Adipocyte (in vitro differentiated cells): ENCODE data around the gene OAS1.
"Not testable (repeated sequence)": the region's sequence is repeated elsewhere in the genome, so short reads cannot be mapped to it uniquely, and the experiment has no call there.

Source experiments
- DNase-seq: peaks from one replicate; pipeline ENCODE4 v3.0.0-alpha.2; 2015; ENCODE audit warnings: low read depth
- H3K27me3 ChIP-seq: replicated peaks from 2 replicates; pipeline ENCODE4 v1.7.0; 2013; ENCODE audit warnings: mild to moderate bottlenecking, low read length, moderate library complexity; ENCODE audit not compliant: control insufficient read depth, insufficient read depth
- H3K36me3 ChIP-seq: 2 replicates; pipeline ENCODE4 v1.7.0; 2013; ENCODE audit warnings: low read length, mild to moderate bottlenecking, moderate library complexity; ENCODE audit not compliant: control insufficient read depth, insufficient read depth, severe bottlenecking
- H3K4me1 ChIP-seq: 2 replicates; pipeline ENCODE4 v1.7.0; 2013; ENCODE audit warnings: mild to moderate bottlenecking, low read length, moderate library complexity; ENCODE audit not compliant: control insufficient read depth, insufficient read depth
- H3K4me3 ChIP-seq: 2 replicates; pipeline ENCODE4 v1.7.0; 2013; ENCODE audit warnings: mild to moderate bottlenecking, low read length, moderate library complexity
- H3K9ac ChIP-seq: 2 replicates; pipeline ENCODE4 v1.7.0; 2013; ENCODE audit warnings: mild to moderate bottlenecking, low read length, moderate library complexity
- H3K9me3 ChIP-seq: 2 replicates; pipeline ENCODE4 v1.7.0; 2013; ENCODE audit warnings: mild to moderate bottlenecking, low read length, moderate library complexity; ENCODE audit not compliant: control insufficient read depth

The OAS1 gene

DNA sequence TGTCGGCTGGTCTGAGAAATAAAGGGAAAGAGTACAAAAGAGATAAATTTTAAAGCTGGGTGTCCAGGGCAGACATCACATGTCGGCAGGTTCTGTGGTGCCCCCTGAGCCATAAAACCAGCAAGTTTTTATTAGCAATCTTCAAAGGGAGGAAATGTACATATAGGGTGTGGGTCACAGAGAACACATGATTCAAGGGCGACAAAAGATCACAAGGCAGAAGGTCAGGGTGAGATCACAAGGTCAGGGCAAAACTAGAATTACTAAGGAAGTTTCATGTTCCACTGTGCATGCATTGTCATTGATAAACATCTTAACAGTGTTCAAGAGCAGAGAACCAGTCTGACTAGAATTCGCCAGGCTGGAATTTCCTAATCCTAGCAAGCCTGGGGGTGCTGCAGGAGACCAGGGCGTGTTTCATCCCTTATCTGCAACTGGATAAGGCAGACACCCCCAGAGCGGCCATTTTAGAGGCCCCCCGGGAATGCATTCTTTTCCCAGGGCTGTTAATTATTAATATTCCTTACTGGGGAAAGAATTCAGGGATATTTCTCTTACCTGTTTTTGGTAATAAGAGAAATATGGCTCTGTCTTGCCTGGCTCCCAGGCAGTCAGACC is 19.8 kb downstream of the OAS1 start:
- not testable (repeated sequence) for H3K4me1 ChIP-seq, H3K27me3 ChIP-seq, H3K36me3 ChIP-seq, DNase-seq, H3K4me3 ChIP-seq, H3K9ac ChIP-seq
- H3K9me3 ChIP-seq: peaks cover 11% of the 10 kb centered on the region

GRCh38 chr12:112927475-112927874 is 20.7 kb downstream of the OAS1 start:
- H3K9me3 ChIP-seq: peaks cover 11% of the 10 kb centered on the region
- H3K27me3 ChIP-seq: peaks cover 5% of the 10 kb centered on the region
- H3K36me3 ChIP-seq: no peaks in the 10 kb centered on the region
- DNase-seq: no peak
- H3K4me3 ChIP-seq: no peak overlapping the region
- H3K9ac ChIP-seq: no peak overlapping the region
- H3K4me1 ChIP-seq: peaks cover 10% of the 10 kb centered on the region

DNA sequence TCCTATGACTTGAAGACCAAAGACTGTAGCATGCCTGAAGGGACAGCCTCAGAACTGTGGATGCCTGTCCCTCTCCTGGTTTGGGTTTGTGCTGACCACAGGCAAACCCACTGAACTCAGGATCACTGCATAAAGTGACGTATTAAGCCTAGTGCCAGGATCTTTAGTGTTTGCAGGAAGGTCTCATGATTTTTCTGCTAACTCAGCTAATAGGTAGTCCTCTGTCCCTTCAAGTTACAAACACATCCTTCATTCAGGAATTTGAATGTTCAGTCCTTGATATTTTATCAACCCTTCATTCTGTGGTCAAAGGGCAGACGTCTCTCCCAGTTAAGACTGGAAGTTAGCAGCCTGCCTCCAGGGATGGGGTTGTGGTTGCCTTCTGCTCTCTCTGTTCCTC is 21.2 kb downstream of the OAS1 start:
- peaks cover 11% of the 10 kb centered on the region for H3K9me3 ChIP-seq
- H3K9ac ChIP-seq: no peak overlapping the region
- H3K4me1 ChIP-seq: peaks cover 13% of the 10 kb centered on the region
- H3K36me3 ChIP-seq: no peaks in the 10 kb centered on the region
- peaks cover 5% of the 10 kb centered on the region for H3K27me3 ChIP-seq
- no peak overlapping the region for H3K4me3 ChIP-seq
- DNase-seq: no peak

GRCh38 chr12:112928978-112929377 is 22.2 kb downstream of the OAS1 start:
- no peaks in the 10 kb centered on the region for H3K36me3 ChIP-seq
- H3K27me3 ChIP-seq: peaks cover 5% of the 10 kb centered on the region
- peaks cover 11% of the 10 kb centered on the region for H3K9me3 ChIP-seq
- no peak overlapping the region for H3K4me3 ChIP-seq
- H3K4me1 ChIP-seq: peaks cover 16% of the 10 kb centered on the region
- no peak overlapping the region for H3K9ac ChIP-seq
- DNase-seq: no peak

GRCh38 chr12:112929715-112930114 is 23.0 kb downstream of the OAS1 start:
- no peaks in the 10 kb centered on the region for H3K36me3 ChIP-seq
- no peak overlapping the region for H3K9ac ChIP-seq
- peaks cover 11% of the 10 kb centered on the region for H3K9me3 ChIP-seq
- H3K4me1 ChIP-seq: peaks cover 12% of the 10 kb centered on the region
- no peak overlapping the region for H3K4me3 ChIP-seq
- no peak for DNase-seq
- peaks cover 5% of the 10 kb centered on the region for H3K27me3 ChIP-seq

- peaks cover 5% of the 10 kb centered on the region for H3K27me3 ChIP-seq
- H3K36me3 ChIP-seq: no peaks in the 10 kb centered on the region
- H3K9ac ChIP-seq: no peak overlapping the region
- peaks cover 7% of the 10 kb centered on the region for H3K4me1 ChIP-seq
- no peak for DNase-seq
- peaks cover 11% of the 10 kb centered on the region for H3K9me3 ChIP-seq
- no peak overlapping the region for H3K4me3 ChIP-seq
Observed at GRCh38 chr12:112930350-112930749, 23.6 kb downstream of the OAS1 start.

DNA sequence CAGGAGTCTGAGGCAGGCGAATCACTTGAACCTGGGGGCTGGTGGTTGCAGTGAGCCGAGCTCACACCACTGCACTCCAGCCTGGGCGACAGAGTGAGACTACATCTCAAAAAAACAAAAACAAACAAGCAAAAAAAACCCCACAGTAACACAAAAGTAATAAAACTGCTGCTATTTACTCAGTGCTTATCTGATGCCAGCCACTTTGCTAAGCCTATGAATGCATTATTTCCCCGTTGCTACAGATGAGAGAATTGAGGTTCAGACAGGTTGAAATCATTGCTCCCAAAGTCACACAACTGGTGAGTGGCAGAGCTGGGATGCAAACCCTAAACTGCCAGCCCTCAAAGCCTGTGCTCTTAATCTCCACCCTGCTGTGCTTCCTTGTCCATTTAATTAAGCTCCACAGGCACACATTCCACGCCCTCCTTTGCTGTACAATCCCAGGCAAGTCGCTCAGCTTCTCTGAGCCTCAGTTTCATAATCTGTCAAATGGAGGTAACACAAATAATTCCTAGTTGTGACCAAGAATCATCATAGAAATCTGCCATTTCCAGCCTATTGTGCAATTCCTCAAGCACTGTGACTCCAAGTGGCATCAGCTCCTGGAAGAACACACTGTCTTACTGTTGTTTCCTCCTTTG is 25.8 kb downstream of the OAS1 start:
- no peak overlapping the region for H3K4me3 ChIP-seq
- H3K9me3 ChIP-seq: peaks cover 9% of the 10 kb centered on the region
- H3K9ac ChIP-seq: no peak overlapping the region
- no peak for DNase-seq
- H3K4me1 ChIP-seq: peaks cover 7% of the 10 kb centered on the region
- peaks cover 4% of the 10 kb centered on the region for H3K27me3 ChIP-seq
- no peaks in the 10 kb centered on the region for H3K36me3 ChIP-seq

DNA sequence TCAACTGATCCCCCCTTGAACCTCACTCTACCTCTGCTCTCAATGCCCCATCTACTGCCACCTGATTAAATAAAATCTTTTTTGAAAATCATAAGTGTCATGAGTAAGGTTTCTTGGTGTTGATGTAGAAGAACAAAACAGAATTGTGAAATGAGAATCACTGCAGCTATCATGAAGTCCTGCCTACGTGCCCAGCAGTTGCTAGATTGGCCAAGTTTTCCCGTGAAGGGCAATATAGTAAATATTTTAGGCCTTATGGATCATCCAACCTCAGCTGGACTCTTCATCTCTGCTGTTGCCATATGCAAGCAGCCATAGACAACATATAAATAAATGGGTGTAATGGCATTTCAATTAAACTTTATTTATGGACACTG is 26.4 kb downstream of the OAS1 start:
- Histone ChIP-seq H3K9ac (no peak overlapping the region), H3K4me1 (peaks cover 7% of the 10 kb centered on the region), H3K27me3 (no peaks in the 10 kb centered on the region), H3K36me3 (no peaks in the 10 kb centered on the region), H3K9me3 (peaks cover 4% of the 10 kb centered on the region), H3K4me3 (no peak overlapping the region)
- no peak for DNase-seq

GRCh38 chr12:112936264-112936663 is 29.5 kb downstream of the OAS1 start:
- no peak for DNase-seq
- Histone ChIP-seq H3K9me3 (no peaks in the 10 kb centered on the region), H3K4me1 (peaks cover 17% of the 10 kb centered on the region), H3K36me3 (no peaks in the 10 kb centered on the region), H3K4me3 (no peak overlapping the region), H3K9ac (no peak overlapping the region), H3K27me3 (no peaks in the 10 kb centered on the region)

DNA sequence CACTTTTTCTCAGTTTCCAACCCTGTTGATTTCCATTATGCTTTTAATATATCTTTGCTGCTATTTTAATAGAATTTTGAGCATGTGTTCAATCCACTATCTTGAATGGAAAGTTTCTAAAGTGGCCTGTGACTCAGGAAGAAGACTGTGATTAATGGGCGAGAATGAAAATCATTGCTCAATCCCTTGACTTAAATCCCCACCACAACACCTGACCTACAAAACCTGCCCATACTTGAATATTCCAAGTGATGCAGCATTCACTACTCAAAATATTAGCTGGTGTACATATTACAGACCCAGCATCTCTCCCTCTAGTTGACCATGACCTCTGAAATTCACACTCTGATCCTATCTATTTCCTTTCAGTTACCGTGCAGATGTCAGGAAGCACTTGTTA is 30.2 kb downstream of the OAS1 start:
- no peaks in the 10 kb centered on the region for H3K9me3 ChIP-seq
- H3K9ac ChIP-seq: no peak overlapping the region
- H3K4me3 ChIP-seq: no peak overlapping the region
- H3K4me1 ChIP-seq: peaks cover 17% of the 10 kb centered on the region
- H3K36me3 ChIP-seq: no peaks in the 10 kb centered on the region
- no peaks in the 10 kb centered on the region for H3K27me3 ChIP-seq
- no peak for DNase-seq

GRCh38 chr12:112937741-112938719 is 31.3 kb downstream of the OAS1 start, which contains the start of gene OAS3:
TSS of gene OAS3 (plus strand) at chr12:112938474. CDS start at chr12:112938531, 57 bp downstream.
- H3K9ac ChIP-seq: peak within 1 kb of the TSS; percentile 86
- H3K9me3 ChIP-seq: no peaks in the 10 kb centered on the region
- no peaks in the 10 kb centered on the region for H3K27me3 ChIP-seq
- H3K4me3 ChIP-seq: peak within 1 kb of the TSS; percentile 86
- peak; percentile 75 for DNase-seq
- H3K4me1 ChIP-seq: peaks cover 12% of the 10 kb centered on the region
- no peaks in the 10 kb centered on the region for H3K36me3 ChIP-seq
